Measurements from ENCODE around the gene HOXC4.
A peak's percentile ranks its signal among the peaks of the same experiment; 100 is the strongest.

HOXC4 gene

DNA sequence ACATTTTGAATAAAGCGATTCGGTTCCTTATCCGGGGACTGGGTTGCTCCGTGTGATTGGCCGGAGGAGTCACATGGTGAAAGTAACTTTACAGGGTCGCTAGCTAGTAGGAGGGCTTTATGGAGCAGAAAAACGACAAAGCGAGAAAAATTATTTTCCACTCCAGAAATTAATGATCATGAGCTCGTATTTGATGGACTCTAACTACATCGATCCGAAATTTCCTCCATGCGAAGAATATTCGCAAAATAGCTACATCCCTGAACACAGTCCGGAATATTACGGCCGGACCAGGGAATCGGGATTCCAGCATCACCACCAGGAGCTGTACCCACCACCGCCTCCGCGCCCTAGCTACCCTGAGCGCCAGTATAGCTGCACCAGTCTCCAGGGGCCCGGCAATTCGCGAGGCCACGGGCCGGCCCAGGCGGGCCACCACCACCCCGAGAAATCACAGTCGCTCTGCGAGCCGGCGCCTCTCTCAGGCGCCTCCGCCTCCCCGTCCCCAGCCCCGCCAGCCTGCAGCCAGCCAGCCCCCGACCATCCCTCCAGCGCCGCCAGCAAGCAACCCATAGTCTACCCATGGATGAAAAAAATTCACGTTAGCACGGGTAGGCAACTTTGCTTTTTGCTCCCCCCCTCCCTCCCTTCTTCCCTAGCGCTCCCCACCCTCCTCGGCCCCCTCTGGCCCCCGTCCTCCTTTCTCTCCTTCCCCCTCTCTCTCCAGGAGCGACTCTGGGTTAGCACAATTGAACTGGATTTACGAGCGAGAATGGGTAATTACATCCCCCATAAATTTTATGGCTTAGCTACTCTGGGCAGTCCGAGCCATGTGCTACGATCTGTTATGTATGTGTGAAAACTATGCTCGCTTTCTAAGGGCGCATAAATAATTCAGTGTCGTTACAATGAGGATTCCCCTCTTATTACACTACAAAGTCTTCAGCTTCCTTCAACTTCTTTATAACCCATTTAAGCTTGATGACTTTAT lies at the start of gene HOXC4:
Gene HOXC4, plus strand, starts transcription at position 85 of the 991 bp plus-strand sequence. Its CDS starts 88 bp downstream, at position 173.
- no peak for DNase-seq

DNA sequence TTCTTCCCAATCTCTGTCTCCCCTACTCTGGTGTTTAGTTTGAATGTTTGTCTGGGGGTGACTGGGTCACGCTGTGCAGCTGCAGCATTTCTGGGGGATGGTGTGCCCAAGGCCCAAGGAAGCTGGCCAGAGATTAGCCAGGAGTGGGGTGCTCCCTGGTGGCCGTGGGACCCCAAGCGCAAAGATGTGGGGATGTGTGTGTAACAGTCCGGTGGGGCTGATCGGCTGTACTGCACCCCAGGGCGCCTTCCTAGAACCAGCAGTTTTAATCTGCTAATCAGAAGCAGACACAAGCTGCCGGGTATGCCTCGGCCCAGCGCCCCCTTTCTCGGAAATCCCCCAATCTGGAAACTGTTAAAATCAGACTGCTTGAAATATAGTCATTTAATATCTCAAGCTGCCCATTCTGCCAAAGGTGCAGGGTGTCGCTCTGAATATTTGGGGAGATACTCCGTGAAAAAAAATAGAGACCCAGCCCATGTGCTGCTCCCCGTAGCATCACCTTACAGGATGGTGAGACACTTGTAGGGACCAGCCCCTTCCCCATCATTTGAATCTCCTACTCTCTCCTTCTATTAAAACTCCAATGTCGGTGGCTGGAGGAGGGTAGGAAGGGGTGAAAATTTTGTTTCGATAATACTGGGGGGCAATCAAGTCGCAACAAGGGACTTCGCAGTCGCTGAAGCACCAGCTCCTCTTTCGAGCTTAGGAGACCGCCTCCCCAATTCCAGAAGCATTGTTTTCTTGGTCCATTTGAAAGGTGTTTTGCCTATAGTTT lies 49.4 kb upstream of the HOXC4 start:
- DNase-seq: no peak

DNA sequence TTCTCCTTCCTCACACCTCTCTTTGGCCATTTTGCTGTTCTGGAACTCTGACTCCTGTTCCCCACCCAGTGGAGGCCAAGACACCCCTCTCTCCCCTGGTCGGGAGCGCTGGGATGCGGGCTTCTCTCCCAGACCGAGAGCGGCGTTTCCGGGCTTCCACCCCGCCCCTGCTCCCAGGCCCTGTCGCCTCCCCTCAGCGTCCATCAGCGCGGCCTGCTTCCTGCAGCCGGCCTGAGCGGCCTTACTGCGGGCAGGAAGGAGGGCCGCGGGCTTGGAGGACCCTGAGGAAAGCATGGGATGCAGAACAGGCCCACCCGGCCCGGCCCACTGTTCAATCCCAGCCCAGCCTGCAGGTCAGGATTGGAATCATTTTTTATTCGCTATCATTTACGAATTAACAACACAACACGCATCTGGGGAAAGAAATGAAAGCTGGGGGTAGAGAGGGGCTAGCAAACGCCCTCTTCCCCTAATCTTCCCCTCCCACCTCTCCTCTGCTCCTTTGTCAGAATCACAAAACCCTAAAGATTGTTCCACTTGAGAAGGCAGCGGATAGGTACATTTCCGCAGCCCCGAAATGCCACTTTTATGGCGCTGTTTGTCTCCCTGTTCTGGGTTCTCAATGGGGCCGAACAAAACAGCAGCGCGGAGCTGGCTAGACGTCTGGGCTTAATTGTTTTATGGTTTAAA lies 48.6 kb upstream of the HOXC4 start:
- no peak for DNase-seq

DNA sequence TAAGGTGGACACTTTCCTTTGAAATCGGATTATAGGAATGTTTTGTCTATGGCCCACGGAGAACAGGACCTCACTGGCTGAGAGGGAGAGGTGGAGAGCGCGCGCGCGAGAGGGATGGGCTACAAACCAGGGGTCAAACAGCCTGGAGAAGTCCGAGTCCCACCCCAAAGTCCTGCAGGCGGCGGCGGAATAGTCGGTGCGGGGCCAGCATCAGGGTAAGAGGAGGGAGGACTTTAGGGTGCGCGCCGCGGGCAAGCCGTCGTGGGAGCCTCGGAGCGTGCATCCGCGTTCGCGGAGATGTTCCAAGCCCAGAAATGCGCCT lies 48.1 kb upstream of the HOXC4 start:
- no peak for DNase-seq

DNA sequence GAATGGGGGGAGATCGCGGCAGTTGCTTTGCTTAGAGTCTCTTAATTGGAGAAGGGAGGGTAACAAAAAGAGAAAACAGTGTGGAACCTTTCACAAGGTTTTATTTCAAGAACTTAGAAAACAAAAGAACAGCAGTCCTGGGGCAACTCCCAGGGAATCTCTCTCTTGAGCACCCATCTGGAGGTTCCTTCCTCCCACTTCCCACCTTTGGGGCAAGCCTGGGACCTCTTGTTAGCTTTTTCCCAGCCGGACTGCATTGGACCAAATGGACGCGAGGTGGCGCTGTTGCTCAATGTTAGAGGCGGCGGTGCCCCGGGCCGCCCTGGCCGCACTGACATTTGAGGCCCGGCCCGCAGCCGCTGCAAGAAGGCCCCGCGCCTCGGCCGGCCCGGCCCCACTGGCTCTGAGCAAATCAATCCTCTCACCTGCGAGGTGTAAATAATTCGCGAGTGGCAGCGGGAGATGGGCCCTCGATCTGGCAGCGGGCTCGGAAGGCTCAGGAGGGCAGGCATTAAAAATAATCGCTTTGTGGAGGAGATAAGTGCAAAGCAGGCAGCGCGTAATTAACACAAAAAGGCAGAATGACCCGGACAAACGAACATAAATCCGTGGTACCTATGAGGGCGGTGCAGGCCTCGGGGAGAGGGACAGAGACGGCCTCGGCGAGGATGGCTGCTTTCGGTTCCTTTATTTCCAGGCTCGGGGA lies 47.6 kb upstream of the HOXC4 start:
- peak; percentile 70 for DNase-seq

DNA sequence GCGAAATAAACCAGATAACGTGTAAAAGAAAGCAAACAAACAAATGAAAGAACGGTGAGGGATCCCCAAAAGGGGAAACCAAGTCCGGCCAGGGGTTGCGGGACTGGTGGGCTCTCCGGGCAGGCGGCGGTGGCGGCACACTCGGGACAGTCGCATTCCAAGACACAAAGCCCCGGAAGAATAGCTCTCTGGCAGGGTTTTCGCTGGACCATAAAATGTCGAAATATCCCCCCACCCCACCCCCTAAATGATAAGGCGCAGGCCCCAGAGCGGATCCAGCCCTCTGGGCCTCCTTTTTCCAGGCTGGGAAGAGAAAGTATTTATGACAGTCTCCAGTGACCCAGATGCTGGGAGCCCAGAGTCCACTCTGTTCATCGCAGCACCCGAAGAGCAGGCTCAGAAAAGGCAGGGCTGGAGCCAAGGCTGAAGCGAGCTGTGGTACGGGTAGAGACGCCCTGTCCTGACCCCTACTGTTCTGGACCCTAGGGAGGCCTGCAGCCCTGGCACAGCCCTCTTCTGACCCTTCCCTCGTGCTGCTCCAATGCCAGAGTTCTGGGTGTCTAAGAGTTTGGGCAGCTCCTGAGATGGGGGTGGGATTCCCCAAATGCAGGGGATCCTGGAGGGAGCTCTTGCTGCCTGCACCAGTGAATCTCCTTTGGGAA lies 46.9 kb upstream of the HOXC4 start:
- no peak for DNase-seq

DNA sequence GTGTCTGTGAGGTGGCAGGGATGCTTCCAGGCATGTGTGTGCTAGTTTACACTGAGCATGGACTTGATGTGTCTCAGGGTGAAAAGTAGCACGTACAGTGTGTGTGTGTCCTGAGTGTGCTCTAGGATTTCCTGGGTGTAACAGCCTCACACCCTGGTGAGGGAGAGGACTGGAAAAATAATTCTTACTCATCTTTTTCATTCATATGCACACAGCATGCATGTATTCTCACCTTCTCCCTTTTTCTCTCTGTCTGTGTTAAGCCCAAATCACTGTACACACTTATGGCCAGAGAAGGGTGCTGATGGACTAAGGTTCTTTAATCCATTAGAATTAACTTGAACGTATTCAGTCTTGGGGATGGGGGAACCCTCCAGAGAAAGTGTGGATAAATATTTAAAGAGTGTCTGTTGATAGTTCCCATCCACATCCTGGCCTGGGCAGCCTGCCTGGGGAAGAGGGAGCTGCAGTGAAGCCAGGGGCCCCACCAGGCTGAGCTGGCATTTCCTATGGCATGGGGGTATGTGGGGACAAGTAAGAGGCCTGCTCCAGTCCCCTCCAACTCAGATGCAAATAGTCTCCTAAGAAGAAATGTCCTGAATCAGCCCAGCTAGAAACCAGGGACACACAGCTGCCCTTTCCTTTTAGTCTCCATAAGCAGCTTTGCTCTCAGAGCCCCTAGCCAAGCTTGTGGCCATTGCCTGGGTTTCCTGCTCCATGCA lies 45.9 kb upstream of the HOXC4 start:
- no peak for DNase-seq

DNA sequence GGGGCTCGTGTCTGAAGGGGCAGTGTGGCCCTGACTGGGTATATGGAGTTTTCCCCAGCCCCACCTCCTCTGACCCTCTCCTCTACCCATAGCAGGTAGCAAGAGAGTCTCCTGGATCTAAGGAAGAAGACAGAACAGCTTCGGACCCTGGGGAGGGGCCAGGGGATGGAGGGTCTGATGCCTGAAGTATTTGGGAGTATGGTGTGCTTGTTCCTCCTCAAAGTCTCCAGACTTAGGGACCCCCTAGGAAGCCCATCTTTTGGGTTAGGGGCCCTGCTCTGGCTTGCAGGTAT lies 45.4 kb upstream of the HOXC4 start:
- no peak for DNase-seq

DNA sequence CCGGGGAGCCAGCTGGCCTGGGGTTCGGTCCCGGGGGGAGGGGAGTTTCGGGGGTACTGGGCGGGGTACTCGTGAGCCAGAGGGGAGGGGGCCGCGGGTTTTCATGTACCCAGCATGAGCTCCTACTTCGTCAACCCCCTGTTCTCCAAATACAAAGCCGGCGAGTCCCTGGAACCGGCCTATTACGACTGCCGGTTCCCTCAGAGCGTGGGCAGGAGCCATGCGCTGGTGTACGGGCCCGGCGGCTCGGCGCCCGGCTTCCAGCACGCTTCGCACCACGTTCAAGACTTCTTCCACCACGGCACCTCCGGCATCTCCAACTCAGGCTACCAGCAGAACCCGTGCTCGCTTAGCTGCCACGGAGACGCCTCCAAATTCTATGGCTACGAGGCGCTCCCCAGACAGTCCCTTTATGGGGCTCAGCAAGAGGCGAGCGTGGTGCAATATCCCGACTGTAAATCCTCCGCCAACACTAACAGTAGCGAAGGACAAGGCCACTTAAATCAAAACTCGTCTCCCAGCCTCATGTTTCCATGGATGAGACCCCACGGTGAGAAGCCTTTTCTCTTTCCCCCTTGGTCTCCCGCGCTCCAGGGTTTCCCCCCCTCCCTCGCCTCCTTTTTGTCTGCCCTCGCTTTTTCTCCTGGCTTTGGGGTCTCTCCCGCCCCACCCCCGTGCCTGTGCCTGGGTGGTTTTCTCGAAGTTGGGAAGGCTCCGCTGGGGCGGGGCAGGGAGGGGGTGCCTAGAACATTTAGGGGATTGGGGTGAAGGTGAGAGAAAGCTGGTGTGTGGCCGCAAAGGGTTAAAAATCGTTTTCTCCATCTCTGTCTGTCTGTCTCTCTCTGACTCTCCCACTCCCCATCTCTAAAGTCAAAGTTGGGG lies 44.2 kb upstream of the HOXC4 start:
- no peak for DNase-seq

DNA sequence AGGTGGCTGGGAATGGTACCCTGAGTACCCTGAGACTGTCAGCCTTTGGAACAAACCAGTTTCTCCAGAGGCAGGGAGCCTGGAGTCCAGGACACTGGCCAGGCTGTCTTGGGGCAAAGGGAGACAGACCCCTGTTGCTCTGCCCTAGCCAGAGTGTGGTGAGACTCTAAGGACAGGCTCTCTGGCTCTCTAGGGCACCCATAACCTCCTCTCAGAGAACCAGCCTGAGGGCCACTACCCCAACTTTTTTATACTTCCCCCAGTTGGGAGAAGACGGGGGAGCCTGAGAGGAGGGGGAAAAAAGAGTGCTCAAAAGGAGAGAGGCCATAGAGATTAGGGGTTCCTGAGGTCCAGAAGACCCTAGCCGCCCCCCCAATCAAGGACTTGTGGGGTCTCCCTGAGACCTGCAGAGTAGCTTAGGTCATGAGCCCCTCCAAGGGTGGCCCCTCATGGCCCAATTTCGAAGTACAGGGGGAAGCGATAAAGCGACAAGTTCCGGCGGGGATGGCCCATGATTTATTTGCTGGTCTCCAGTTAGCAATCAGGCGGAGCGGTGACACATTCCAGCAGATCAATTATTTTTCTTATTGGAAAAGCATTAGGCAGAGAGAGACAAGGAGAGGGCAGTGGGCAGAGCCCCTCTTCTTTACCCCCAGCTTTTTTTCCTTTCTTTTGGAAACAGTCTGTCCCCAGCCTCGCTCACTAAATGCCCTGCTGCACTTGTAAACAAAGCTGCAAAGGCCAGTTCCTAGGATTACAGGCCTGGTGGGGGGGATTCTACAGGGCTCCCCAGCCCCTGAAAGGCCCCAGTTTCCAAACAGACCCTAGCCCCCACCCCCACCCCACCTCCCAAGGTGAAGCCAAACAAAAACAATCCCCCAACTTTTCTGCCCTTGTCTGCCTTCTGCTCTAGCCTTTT lies 43.3 kb upstream of the HOXC4 start:
- no peak for DNase-seq

DNA sequence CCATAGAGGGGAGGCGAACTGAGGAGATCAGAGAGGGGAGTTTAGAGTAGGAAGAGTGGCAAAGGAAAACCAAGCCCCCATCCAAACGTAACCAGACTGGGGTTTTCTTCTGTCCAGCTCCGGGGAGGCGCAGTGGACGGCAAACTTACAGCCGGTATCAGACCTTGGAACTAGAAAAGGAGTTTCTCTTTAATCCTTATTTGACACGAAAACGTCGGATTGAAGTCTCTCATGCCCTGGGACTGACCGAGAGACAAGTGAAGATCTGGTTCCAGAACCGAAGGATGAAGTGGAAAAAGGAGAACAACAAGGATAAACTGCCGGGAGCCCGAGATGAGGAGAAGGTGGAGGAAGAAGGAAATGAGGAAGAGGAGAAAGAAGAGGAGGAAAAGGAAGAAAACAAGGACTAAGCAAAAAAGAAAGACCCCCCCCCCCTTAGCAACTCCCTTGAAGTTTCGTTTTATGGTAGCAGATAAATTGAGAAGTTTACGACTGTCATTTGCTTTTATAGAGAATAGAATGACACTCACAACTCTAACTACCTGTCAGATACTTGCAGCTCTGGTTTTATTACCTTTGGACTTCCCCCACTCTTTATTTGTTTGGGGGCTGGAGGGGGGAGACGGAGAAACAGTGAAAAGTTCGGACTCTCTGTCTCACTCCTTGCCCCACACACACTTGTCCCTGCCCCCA lies 42.5 kb upstream of the HOXC4 start:
- DNase-seq: no peak

DNA sequence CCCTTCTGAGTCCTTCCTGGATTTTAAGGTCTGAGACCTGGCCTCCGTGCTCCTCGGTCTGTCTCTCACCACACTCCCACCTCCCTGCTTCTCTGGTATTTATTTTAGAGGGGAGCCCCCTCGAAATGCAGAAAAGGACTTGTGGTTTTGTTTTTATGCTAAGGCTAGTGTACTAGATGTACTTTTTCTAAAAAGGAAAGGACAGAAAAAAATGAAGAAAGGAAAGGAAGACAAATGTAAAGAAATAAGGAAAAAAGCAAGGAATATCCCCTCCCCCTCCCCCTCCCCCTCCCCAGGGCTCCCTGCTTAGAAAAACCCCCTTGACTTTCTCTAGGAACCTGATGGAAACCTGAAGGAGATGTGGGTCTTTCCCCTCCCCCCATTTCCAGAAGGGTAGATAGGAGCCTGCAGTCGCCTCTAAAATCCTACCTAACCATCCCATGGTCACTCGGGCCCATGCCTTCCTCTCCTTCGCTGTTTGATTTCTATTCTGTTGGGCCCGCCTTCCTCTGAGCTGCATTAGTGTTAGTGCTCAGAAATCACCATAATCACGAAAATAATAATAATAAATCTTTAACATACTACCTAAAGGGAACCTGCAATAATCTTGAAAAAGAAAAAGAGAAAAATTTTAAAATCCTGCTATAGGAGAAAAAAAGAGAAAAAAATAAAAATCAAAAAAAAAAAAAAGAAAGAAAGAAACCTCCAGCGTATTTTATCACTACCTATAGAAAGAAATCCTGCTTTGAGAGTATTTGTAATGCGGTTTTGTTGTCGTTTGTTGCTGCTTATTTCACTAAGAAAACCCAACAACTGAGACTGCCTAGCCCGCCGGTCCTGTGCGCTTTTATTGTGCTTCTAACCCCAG lies 41.7 kb upstream of the HOXC4 start:
- DNase-seq: no peak

DNA sequence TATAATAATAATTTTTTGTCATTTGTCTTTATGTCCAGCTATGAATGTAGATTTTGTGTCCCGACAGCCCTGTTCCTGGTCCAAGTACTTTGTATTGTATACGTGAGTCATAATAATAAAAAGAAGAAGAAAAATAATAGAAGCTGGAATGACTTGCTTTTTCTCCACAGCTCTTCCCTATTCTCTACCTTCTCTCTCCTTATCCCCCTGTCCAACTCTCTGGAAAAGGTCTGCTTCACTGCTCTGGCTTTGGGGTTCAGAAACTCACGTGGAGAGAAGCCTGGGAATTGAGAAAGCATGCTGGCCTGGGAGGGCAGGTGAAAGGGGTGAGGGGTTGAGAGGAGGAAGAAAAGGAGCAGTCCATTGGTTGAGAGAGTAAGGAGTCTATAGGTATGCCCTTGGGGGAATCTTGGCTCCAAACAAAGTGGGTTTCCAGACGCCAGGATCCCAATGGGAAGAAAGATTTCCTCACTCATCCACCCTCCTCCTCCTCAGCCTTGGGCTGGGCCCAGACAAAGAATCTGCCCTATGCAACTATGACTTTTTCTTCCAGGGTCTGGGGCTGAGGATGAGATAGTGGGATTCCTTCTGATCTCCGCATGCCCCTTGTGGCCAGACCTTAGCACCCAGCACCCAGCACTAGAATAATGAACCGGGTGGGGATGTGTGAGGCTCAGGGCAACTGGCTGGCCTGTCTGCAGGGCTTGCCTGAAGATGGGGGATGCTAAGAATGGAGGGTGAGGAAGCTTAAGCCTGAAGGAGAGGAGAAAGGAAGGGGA lies 40.8 kb upstream of the HOXC4 start:
- DNase-seq: no peak

DNA sequence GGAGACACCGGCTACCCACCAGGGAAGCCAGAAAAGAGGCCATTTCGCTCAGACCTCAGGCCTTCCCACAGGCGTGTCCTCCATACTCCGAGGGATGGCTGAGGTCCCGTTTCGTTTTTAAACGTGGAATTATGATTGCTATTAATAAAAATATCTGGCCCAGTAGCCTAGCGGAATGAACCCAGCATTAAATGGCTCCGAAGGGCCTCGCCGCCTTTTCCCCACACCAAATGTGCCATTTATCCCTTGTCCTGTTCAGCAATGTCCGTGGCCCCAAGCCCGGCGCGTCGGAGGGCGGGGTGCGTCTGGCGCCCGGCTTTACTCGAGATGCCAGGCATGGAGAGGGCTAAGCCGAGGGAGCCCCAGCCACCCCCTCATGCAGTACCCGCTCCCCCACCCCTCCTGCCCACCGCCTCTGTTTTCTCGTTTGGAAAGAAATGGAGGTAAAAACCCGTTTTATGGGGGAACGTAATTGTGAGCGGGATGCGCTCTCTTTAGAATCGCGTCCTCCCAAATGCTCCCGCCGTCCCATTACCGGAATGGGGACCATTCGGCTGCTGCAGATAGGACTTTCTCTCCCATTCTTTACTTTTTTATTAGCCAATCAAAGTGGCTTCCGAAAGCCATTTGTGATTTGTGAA lies 39.1 kb upstream of the HOXC4 start:
- DNase-seq: no peak

DNA sequence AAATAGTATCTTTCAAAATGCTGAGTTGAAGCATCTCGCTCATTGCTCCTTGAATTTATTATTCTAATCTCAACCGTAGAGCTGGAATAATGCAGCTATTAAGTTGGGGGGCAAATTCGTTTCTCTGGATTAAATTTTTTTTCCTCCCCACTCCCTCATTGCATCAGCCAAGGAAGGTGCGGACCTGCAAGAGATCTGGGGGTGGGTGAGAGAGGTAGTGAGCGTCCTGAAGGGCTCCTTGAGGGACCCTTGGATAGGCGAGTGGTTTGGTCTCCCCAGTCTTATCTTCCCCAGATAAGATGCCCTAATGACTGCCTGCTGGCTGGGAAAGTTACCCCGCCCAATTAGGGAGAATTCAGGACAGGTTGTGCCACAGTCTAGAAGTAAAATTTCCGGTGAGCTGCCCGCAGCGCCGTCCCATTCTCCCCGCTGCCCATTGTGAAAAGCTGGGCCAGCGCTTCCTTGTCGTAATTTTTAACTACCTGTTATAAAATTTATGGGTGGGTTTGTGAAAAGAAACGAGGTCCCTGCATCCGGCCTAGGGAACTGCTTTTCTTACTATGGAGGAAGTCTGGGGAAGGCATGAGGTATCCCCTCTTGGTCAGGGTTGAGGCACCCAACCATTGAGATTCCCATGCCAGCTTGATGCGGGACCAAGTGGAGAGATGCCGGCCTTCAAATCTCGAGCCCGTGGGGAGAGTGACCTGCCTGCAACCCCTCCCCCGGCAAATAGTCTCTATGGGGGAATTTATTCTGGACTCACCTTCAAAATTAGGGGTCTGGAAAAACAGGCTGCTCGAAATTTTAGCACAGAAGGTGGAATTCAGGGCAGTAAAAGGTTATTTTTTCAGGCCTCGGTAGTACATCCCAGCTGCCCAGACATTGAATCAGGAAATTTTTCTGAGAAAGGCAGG lies 38.4 kb upstream of the HOXC4 start:
- DNase-seq: no peak
